ENCODE results near the gene SLC29A3.
A peak's percentile ranks its signal among the peaks of the same experiment; 100 is the strongest.

- TF ChIP-seq POLR2A (IDR thresholded peaks at IDR 0.05), result no peak
- peak in 5 of 6 experiments; percentile 31 to 55 (median 48) for TF ChIP-seq CTCF (IDR thresholded peaks at IDR 0.05)
Measured at GRCh38 chr10:71396084-71396710, 77.1 kb downstream of the SLC29A3 start.
